Kidney epithelial cell (primary cell): Measurements from ENCODE around the gene AP5B1. TPM values are rescaled to one million over a fixed set of nuclear protein-coding genes. Genes with fewer than 3 reads are reported as not detected.

Source experiments
- DNase-seq: peaks from one replicate; pipeline ENCODE4 v3.0.0-alpha.2; 2010; ENCODE audit warnings: low read depth
- H3K27me3 ChIP-seq: 2 replicates; pipeline ENCODE4 v1.6.0; 2011; ENCODE audit warnings: low read length; ENCODE audit not compliant: control insufficient read depth, insufficient read depth
- H3K36me3 ChIP-seq: 2 replicates; pipeline ENCODE4 v1.5.1; 2011; ENCODE audit warnings: low read length; ENCODE audit not compliant: control insufficient read depth, insufficient read depth
- H3K4me3 ChIP-seq: 2 replicates; pipeline ENCODE4 v1.5.1; 2011; ENCODE audit warnings: low read depth, mild to moderate bottlenecking, control low read depth, low read length
- CTCF ChIP-seq: IDR thresholded peaks from 2 replicates; pipeline ENCODE4 v1.5.1; 2011; ENCODE audit warnings: mild to moderate bottlenecking, moderate library complexity, low read length, control low read depth, inconsistent platforms; ENCODE audit not compliant: insufficient read depth, poor library complexity, severe bottlenecking
- total RNA-seq: library from RNA; depleted of rRNA; stranded (reverse); fragments of >200 nt; gene quantifications from 2 replicates; pipeline ENCODE4 v1.2.3, GENCODE V29; 2015

The AP5B1 gene
- total RNA-seq, 1 donor from 2014 or later: 21.7 TPM

GRCh38 chr11:65803797-65804492 lies 23.2 kb upstream of the AP5B1 start:
- DNase-seq: no peak
- Histone ChIP-seq H3K4me3 (no peak overlapping the region), H3K36me3 (no peaks in the 10 kb centered on the region), H3K27me3 (peaks cover 26% of the 10 kb centered on the region)
- TF ChIP-seq CTCF: no peak

GRCh38 chr11:65802841-65803240 lies 22.1 kb upstream of the AP5B1 start:
- TF ChIP-seq CTCF: no peak

GRCh38 chr11:65801153-65801987 lies 20.6 kb upstream of the AP5B1 start:
- Histone ChIP-seq H3K36me3 (no peaks in the 10 kb centered on the region), H3K4me3 (no peak overlapping the region), H3K27me3 (peaks cover 27% of the 10 kb centered on the region)
- TF ChIP-seq CTCF: no peak
- no peak for DNase-seq

More at GRCh38 chr11:65802841-65803240, 22.1 kb upstream of the AP5B1 start:
- no peaks in the 10 kb centered on the region for H3K36me3 ChIP-seq
- DNase-seq: no peak
- H3K27me3 ChIP-seq: peaks cover 26% of the 10 kb centered on the region
- no peak overlapping the region for H3K4me3 ChIP-seq

GRCh38 chr11:65798882-65799281 lies 18.1 kb upstream of the AP5B1 start:
- no peak for TF ChIP-seq CTCF
- Histone ChIP-seq H3K36me3 (no peaks in the 10 kb centered on the region), H3K4me3 (no peak overlapping the region), H3K27me3 (peaks cover 35% of the 10 kb centered on the region)
- no peak for DNase-seq

- H3K4me3 ChIP-seq: no peak overlapping the region
- no peak for DNase-seq
- no peaks in the 10 kb centered on the region for H3K36me3 ChIP-seq
- H3K27me3 ChIP-seq: peaks cover 32% of the 10 kb centered on the region
- no peak for TF ChIP-seq CTCF
These were observed 16.9 kb upstream of the AP5B1 start for GRCh38 chr11:65797711-65798110.
